Endometrium (tissue), 2 donors: ENCODE measurements around the gene GTF3A.

Experiments used
- FAIRE-seq: peaks from 2 replicates; lab custom pipeline; 2012; peaks lifted over from hg19 to GRCh38; lab: Jason Lieb, UNC
- donor health status: control.
- donor health status: control.

The GTF3A gene

DNA sequence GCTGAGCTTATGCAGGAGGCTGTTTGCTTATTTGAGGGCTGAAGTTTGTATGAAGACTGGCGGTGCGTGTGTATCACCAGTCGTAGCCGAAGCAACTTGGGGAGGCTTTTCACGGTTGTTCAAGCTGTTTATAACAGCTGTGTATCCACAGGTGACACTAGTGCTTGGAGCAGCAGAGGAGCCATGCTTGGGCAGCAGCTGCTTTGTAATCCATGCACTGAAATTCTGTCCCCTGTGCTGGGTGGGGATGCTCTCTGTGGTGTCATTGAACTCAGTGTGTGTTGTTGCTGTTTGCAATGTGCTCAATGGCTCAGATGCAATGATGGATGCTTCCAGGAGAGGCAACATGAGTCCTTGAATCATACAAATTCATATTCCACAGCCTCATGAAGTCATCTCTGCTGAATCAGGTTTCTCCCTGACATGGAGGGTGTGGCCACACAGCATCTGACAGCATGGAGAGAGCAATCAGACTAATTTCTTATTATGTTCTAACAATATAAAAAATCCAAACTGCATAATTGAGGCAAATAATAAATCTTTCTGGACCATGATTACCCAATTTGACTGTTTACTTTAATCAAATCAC lies 18.8 kb upstream of the GTF3A start:
- FAIRE-seq = no peak

DNA sequence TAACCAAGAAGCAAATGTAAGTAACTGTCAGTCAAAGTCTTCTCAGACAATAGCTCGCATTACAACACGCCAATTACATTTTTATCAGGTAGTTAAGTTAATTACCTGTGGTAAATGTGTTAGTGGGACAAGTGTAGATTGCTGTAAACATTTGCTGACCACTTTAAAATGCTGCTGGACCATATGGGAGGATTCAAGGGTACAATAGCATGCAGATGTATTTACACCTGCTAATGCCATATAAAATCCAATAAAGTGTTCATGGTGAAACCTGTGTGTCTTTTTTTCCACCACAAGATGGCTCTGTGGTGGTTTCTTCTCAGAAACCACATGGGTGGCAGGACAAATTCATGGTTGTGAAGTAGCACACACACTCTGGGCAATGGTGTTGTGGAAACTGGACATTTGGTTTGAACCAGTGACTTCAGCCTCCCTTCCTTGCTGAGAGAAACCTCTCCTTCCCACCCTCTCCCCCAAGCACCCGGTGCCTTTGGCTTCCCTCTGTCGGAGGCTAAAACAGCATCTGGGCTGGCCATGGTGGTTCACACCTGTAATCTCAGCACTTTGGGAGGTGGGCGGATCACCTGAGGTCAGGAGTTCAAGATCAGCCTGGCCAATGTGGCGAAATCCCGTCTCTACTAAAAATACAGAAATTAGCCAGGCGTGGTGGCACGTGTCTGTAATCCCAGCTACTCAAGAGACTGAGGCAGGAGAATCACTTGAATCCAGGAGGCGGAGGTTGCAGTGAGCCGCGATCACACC lies 18.1 kb upstream of the GTF3A start:
- FAIRE-seq = no peak

DNA sequence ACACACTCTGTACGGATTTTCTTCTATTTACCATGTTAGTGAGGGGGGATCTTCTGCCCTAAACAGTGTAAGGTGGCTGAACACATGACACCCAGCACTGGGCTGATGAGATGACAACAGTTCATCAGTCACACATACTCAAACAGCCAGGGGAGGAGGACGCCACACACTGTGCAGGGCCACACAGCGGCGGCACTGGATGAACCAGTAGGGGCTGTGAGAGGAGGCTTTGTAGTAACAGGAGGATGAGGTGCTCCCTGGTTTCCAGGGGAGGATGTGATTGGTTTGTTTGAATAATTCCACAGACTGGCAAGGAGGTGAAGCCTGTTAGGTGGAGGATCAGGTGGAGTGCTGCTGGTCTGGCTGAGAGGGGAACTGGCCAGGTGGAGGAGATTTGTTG lies 16.3 kb upstream of the GTF3A start:
- no peak for FAIRE-seq

DNA sequence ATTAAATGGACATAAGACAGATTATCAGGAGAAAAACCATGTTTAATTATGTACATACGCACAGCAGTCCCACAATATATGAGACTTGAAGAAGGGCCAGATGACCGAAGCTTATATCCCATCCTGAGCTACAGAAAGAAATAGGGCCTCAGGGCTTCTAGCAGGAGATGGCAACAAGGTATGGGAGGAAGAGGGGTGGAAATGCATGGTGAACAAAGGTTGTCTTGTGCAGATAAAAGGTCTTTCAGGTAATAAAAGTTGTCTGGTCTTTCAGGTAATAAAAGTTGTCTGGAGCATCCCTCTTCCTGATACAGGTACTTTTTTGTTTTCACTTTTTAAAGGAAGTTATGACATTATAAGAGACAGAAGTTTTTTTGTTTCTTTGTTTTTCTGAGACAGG lies 15.4 kb upstream of the GTF3A start:
- FAIRE-seq = no peak

DNA sequence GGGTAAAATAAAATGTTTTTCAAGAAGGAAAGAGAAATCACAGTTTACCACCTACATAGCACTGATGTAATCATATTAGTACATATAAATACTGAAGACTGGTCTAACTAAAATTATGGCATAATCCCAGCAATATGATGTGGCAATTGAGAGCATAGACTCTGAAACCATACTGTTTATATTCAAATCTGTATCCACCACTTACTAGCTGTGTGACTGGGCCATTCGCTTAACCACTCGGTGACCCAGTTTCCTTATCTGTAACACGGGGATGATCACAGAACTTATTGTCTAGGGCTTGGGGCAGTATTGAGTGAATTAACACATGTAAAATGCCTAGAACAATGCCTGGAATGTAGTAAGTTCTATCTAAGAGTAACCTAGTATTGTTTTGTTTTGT lies 13.1 kb upstream of the GTF3A start:
- FAIRE-seq = no peak

DNA sequence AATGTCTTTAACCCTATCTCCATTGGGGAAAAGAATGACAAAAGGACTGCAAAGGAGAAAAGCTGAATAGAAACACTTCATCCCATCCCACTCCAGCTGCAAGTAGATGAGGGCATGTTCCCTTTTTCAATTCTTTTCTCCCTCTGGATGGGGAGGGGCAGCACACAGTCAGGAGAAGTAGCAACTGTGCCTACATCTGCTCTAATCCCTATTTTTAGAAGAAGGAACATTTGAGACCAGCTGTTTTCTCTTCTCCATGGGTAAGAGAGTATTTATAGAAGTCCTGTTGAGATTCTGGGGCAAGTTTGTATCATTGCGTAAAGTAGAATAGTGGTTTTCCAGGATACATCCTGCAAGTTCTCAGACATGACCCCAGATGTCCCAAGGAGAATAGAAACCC lies 9.3 kb upstream of the GTF3A start:
- FAIRE-seq = no peak

DNA sequence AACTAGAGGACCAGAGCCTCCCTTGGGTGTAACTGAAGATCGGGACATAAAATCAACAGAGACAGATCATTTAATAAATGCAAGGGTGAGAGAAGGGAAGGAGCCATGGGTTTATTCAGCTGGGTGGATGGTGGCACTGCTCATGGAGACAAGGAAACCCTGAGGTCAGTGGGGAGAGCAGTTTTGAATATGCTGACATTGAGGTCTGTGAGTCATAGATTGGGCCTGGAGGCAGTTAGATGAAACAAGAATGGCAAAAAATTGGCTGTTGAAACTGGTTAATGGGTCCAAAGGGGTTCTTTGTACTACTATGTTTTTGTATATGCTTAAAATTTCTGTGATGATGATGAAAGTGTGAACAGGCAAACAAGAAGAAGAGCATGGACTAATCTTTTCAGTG lies 5.1 kb upstream of the GTF3A start:
- no peak for FAIRE-seq

DNA sequence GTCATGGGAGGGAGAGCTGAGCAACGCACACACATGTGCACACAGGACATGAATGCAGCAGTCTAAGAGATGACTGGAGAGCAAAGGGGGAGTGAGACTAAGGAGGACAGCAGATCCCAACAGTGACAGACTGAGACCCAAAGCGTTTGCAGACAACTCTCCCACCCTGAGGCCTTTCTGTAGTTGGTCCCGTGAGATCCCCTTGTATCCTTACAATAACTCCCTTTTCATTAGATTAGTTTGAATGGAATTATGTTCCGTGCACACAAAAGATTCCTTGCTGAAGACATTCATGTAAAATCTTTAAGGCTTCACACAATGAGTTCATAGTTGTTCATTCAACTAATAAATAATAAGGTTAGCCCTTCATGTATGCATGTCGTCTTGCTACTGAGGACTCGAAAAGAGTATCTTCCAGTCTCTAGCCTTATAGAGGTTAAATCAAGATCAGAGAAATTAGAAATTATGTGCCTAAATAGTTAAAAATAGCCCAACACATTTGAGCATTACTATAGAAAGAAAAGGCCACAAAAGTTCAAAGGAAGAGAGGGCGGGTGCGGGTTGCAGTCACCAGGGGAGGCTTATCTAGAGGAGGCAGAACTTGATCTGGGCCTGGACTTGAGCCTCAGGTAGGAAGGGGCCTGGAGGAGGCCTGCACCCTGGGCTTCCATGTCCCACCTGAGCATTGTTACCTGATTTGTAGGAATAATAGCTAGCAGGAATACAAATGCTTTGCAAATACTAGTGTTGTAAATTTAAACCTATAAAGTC lies 3.1 kb upstream of the GTF3A start:
- no peak for FAIRE-seq

DNA sequence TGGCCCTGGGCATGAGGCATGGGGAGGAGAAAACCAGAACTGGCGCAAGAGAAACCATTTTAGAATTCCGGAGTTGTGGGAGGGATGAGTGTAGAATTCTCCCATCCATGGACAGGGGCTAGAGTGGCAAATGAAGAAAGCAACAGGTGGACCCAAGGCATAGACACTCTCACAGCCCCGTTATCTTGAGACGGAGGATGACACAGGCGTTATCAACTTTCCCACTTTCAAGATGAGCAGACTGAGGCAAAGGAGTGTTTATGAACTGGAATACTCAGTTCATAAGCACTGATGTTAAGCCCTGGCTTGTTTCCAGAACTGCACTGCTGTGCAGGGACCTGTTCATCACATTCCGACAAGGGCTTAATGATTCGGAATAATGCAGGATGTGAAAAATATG lies 1.1 kb upstream of the GTF3A start:
- FAIRE-seq = no peak

DNA sequence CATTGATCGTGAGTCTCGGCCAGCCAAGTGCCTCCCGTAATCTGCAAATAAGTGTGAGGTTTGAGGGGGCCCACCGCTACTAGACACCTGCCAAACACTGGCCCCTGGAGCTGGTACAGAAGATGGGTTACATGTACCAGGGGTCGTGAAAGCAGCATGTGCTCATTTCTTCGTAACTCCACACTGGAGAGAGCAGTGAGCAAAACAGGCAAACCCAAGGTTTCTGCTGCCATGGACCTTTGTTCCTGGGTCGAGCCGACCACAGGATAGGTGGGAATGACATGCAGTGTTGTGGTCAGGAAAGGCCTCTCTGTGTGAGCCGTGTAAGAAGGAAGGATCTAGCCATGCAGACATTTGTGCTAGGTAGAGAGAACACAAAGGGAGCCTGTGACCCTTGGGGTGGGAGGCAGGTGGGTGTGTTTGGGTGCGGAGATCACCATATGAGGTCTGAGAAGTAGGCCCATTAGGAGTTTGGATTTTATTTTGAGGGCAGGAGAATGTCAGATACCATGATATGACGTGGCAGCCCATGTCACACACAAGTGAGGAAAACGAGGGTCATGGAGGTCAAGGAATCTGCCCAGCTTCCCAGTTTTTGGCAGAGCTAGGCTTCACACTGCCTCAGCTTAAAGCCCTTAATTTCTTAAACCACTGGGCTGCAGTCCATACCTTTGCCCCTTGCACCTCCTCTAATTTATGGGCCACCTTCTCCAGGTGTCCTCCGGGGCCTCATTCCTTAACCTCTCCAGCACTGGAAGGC lies 919 bp downstream of the GTF3A start:
- FAIRE-seq = no peak

DNA sequence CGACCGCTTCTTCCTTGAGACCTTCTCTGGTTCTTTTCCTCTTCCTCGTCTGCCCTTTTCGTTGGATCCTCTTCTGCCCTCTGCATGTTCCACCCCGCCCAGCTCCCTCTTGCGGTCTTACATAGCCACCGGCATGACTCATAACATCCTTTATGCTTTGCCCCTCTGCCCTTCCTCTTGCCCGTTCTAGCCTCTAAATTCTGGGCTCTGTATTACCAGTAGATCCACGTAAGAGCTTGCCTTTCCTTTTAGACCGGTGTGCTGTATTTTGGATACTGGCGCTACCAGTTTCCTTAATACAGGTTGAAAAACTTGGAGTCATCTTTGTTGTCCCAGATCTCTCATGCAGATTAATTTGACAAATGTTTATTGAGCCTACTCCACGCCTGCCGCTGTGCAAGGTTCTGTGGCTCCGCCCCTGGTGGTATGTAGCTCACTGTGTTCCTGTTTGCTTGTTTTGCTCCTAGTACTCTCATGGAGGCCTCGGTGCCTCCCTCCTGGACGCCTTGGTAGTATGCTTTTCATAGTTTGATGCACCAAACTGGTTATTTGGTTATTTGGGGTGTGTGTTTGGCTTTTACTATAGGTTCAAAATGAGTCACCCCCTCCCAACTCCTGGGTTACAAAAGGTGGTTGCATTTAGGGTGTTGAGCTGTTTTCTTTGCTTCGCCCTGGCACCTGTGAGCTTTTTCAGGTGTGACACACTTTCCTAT lies 1.7 kb downstream of the GTF3A start:
- FAIRE-seq = no peak

DNA sequence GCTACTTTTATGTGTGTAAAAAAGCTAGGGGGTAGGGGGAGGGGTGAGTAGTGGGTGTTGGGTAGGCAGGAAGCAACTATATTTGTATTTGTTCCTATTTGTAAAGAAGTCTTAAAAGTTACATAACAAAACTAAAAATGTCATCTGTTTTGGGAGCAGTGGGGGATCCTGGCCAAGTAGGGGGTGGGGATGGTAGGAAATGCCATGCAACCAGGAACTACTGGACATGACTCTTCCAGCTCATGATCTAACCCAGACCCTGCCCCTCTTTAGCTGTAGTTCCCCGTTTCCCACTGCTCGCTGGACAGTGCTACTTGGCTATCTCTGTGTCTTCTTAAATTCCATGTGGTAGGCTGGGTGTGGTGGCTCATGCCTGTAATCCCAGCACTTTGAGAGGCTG lies 3.2 kb downstream of the GTF3A start:
- FAIRE-seq = no peak

DNA sequence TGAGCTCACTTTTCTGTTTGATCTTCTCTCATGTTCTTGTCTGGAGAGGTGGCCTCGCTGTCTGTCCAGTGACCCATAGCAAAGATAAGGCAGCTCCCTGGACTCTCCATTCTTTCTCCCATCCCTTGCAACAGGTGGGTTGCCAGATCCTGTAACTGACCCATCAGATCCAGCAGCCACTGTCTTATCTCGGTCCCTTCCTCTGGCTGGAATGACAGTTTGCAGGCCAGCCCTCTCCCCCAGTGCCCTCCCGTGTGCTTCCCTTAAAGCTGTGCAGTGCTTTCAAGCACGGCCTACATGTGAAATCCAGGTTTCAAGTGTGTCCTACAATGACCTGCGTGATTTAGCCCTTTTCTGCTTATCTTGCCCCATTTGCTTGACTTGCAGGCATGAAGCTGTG lies 3.7 kb downstream of the GTF3A start:
- FAIRE-seq = no peak

DNA sequence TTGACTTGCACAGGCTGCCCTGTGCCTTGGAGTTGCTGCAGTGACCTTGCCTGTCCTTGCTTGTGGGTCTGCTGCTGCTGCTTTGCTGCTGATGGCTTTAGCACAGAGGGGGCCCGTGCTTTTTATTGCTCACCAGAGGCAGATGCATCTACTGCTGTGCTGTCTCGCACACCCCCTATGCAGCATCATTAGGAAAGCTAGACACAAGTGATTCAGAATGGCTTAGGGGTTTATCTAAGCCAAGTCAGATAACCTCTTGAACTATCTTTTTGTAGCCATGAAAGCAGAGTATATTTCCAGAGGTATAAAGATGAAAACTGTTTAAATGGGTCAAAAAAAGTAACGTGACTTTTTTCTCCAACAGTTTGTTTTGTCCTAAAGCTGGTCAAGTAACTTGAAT lies 7.8 kb downstream of the GTF3A start:
- FAIRE-seq = no peak

DNA sequence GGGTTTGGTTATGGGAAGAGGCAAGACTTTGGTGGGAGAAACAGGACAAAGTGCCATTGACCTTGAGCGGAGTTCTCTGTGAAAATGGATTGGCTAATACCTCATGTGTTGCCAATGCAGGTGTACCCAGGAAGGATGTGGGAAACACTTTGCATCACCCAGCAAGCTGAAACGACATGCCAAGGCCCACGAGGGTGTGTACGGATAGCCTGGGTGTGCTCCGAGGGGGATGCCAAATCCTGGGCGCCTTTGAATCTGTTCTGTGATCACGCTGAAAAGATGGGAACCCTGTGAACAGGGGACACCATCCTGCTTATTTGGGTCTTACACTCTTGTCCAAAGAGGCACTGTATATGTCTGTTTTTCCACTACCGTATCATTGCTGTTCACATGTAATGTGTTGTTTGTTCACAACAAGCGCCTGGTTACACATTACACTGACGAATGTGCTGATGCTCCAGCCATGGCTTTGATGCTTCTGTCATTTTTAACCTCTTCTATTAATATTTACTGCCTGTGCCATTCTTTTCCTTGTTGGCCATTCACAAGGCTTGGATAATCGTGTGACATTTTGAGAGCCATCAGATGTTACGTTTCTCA lies 8.3 kb downstream of the GTF3A start:
- no peak for FAIRE-seq

DNA sequence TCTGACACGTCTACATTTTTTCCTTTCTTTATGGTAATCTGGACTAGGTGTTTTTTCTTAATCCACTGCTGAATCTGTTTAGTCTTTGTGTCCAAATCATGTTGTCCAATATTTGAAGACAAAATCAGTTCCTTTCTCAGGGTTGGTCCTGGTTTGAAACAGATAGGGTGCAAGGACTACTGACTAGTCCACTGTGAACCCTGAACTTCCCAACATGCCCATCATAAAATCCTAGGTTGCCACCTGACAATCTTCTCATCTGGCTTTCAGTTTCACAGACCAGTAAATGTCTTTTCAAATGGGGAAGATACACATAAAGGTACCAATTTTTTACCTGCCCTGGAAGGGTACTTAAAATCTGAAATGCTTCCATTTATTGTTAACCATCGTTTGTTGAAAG lies 12.7 kb downstream of the GTF3A start:
- no peak for FAIRE-seq

DNA sequence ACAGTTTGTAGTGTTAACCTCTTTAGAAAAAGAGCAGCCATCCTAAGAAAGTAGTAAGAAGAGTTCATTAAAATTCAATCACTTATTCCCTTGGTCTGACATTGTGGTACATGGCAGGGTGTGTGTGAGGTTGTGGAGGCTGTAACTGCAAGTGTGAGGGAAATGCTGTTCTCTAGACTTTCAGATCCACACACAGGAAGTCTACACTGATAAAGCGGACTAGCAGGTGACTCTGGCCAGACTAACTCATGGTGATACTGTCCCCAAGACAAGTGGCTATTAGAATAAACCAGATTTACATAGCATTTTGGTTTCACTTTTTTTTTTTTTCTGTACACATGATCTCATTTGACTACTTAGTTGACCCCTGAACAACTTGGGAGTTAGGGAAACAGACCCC lies 16.0 kb downstream of the GTF3A start:
- FAIRE-seq = no peak

DNA sequence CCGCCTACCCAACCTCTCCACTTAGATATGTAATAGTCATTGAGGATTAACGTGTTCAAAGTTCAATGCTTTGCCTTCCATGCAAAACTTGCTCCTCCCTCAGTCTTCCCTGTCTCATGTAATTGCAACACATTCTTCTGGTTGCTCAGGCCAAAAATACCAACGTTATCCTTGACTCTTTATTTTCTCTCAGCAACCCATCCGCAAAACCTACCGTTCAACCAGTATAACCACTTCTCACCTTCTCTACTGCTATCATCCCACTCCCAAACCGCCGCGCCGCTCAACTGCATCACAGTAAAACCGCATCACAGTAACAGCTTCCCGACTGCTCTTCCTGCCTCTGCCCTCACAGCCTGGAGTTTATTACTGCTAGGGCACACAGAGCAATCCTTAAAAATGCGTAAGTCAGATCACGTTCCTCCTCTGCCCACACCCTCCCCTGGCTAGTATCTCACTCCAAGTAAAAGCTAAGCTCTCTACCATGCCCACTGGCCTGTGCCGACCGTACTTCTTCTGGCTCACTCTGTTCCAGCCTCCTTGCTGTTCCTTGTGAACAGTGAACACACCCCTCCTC lies 17.7 kb downstream of the GTF3A start:
- no peak for FAIRE-seq

DNA sequence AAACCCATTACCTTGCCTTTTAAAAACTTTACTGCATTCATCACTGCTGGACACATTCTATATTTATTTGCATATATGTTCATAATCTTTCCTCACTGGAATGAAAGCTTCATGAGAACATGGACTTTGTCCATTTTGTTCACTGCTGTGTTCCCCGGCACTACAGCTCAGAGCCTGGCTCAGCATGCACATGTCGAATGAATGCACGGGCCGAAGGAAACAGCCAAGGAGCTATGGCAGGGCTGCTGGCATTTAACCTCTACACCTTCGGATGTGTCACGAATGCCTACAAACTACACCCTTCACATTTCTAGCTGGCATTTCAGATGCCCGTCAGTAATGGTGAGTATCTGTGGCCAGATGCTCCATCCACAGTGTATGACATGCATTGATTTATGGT lies 18.4 kb downstream of the GTF3A start:
- FAIRE-seq = no peak

DNA sequence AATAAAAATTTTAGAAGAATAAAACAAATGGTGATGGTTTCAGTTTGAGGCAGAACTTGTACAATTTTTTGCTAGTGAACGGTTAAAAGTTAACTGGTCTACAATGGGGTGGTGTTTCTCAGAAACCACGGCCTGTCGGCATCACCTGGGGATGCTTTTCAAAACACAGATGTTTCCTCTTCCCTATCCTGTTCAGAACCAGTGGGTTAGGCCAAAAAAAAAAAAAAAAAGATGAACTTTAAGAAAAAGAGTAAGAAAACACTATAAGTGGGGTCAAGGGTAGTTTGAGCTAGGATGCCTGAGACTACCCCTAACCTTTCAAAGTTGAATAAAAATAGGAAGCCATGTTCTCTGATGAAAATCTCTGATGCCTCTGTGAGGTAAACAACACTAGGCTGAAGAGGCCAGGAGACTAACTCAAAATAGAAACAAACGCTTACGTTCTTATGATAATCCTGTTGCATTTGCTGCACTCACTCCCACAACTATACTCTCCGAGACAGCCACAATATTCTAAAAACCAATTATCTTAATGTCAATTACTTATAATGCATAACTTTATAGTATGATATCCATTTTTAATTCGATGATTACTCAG lies 22.7 kb downstream of the GTF3A start:
- no peak for FAIRE-seq

DNA sequence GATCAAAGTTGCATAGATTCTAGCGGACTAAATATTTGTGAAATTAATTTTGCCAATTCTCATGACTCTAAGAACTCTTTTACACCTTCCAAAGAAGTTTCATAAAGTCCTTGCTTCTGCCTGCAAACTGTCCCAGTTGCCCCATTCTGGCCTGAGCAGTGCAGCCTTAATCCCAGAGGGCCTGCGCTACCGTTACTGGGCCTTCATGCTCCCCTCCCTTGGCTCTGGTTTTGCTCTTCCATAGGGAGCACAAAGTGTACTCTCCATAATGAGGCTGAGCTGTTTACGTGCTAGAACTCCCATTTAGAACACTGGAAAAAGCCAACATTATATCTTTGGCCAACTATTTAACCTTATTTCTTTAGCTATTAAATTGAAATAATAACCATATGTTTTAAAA lies 23.9 kb downstream of the GTF3A start:
- no peak for FAIRE-seq
